ENCODE measurements around the gene CHD1L.
"Not testable (repeated sequence)": the region's sequence is repeated elsewhere in the genome, so short reads cannot be mapped to it uniquely, and the experiment has no call there.

DNA sequence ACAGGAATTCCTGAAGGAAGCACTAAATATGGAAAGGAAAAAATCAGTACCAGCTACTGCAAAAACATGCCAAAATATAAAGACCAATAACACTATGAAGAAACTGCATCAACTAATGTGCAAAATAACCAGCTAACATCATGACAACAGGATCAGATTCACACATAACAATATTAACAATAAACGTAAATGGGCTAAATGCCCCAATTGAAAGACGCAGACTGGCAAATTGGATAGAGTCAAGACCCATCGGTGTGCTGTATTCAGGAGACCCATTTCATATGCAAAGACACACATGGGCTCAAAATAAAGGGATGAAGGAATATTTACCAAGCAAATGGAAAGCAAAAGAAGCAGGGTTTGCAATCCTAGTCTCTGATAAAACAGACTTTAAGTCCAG lies 63.3 kb downstream of the CHD1L start:
- TF ChIP-seq, protein P1, sequence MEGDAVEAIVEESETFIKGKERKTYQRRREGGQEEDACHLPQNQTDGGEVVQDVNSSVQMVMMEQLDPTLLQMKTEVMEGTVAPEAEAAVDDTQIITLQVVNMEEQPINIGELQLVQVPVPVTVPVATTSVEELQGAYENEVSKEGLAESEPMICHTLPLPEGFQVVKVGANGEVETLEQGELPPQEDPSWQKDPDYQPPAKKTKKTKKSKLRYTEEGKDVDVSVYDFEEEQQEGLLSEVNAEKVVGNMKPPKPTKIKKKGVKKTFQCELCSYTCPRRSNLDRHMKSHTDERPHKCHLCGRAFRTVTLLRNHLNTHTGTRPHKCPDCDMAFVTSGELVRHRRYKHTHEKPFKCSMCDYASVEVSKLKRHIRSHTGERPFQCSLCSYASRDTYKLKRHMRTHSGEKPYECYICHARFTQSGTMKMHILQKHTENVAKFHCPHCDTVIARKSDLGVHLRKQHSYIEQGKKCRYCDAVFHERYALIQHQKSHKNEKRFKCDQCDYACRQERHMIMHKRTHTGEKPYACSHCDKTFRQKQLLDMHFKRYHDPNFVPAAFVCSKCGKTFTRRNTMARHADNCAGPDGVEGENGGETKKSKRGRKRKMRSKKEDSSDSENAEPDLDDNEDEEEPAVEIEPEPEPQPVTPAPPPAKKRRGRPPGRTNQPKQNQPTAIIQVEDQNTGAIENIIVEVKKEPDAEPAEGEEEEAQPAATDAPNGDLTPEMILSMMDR (IDR thresholded peaks at IDR 0.05) = not testable (repeated sequence)
- not testable (repeated sequence) for TF ChIP-seq POLR2A, EP300 (IDR thresholded peaks at IDR 0.05)

Data from ovary (tissue), 3 donors.